T-helper 1 cell treated with Interleukin-12 subunit alpha and Interleukin-12 subunit beta and Interleukin-4 antibody, amounts not matched to agents 30 ng/mL and 1 ng/mL, for 36 hours (primary cell): ENCODE results near the gene KTN1. TPM values are rescaled to one million over a fixed set of nuclear protein-coding genes. Genes with fewer than 3 reads are reported as not detected.

Experiments
- intact Hi-C: fragments of 100-400 bp; cut with micrococcal nuclease; formaldehyde crosslinking; loops from one replicate; pipeline ENCODE4 v1.15.1; 2024
- total RNA-seq: library from RNA; stranded (reverse); gene quantifications from 2 replicates; pipeline ENCODE4 v1.2.3, GENCODE V29; 2022

KTN1 gene
- total RNA-seq, 1 donor from 2014 or later = 106 TPM

- intact Hi-C loops = no loop called here
Observed at GRCh38 chr14:55661029-55661428, 81.0 kb downstream of the KTN1 start.

- intact Hi-C loops = no loop called here
Observed at GRCh38 chr14:55662752-55663151, 82.7 kb downstream of the KTN1 start.

DNA sequence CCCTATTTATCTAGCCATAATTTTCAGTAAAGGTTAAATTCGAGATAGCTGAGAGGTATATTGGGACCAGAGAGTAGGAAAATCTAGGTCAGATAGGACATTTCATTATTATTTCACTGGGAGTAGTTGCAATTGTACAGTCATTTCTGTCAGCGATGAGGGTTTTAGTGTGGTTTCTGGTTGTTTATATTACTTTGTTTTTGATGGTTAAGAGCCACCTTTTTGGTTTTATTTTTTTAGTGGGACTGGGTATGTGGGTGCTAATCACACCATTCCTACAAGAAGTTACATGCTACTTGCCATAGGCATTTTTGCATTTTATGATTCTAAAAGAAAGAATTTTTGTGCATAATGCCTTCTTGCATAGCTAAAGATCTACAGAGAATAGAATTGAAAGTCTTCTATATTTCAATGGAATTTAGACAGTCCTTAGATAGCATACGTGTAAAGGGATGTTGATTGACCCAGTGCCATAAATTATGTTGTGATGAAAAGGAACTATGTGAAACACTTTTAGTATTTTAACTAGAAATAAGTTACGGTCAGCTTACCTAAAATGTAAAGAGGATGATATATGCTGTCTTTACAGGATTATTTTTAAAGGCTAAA lies 85.2 kb downstream of the KTN1 start:
- intact Hi-C loops = no loop called here

- intact Hi-C loops = no loop called here
Observed at GRCh38 chr14:55667801-55668200, 87.8 kb downstream of the KTN1 start.

- intact Hi-C loops = loop anchor here (10.0 kb wide), 1 partner anchor 227 kb away; the partner anchor contains the start of gene TBPL2
Observed at GRCh38 chr14:55671641-55672040, 91.6 kb downstream of the KTN1 start.

- intact Hi-C loops = loop anchor here (10.0 kb wide), 1 partner anchor 228 kb away; the partner anchor contains the start of gene TBPL2
Observed at GRCh38 chr14:55673048-55673447, 93.0 kb downstream of the KTN1 start.

DNA sequence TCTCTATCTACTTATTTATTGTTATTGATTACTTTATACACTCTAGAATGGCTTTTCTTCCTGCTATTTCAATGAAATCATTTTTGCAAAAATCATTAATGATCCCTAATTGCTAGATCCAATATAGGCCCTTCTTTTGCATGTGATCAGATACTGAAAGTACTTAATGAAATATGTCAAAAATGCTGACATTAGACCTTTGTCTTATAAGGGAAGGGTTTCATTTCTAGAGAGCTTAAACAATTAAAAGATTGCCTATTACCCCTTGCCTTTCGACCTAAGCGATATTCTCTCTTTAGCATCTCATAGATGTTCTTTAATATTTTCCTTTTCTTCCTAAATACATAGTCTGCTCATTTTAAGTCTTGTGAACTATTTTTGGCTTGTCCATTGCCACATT lies 101.1 kb downstream of the KTN1 start:
- intact Hi-C loops = no loop called here

GRCh38 chr14:55684956-55685584 lies 105.1 kb downstream of the KTN1 start:
- intact Hi-C loops = no loop called here

GRCh38 chr14:55686713-55687112 lies 106.7 kb downstream of the KTN1 start:
- intact Hi-C loops = no loop called here

- intact Hi-C loops = no loop called here
Observed at GRCh38 chr14:55688566-55688965, 108.6 kb downstream of the KTN1 start.

DNA sequence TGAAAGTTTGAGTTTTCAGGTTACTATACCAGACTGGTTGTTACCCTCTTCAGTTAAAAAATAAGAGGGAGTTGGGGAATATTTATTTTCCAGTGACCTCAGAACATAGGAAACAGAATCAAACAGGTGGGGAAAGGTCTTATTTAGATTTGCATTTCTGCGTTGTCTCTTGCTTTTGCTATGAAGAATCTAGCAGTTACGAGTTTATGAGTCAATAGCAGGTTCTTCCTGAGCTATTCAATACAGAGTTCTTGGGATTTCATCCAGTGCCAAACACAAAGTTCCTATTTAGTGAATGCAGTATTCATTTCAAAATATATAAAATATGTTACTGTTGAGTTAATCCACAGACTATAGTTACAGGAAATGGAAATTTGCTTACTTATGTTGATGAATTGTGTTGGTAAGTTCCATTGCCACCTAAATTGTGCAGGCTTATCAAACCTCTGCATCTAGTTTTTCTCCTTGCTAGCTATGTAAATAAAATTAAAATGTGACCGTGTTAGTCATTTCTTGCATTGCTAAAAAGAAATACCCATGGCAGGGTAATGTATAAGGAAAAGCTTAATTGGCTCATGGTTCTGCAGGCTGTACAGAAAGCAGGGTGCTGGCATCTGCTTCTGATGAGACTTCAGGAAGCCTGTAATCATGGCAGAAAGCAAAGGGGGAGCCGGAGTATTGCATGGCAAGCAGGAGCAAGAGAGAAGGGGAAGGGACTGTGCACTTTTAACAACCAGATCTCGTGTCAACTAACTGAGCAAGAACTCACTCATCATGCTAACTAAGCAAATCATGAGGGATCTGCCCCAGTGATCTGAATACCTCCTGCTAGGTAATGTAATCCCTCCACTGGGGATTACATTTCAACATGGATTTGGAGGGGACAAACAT lies 110.2 kb downstream of the KTN1 start:
- intact Hi-C loops = no loop called here

- intact Hi-C loops = no loop called here
Observed at GRCh38 chr14:55691659-55692058, 111.7 kb downstream of the KTN1 start.

DNA sequence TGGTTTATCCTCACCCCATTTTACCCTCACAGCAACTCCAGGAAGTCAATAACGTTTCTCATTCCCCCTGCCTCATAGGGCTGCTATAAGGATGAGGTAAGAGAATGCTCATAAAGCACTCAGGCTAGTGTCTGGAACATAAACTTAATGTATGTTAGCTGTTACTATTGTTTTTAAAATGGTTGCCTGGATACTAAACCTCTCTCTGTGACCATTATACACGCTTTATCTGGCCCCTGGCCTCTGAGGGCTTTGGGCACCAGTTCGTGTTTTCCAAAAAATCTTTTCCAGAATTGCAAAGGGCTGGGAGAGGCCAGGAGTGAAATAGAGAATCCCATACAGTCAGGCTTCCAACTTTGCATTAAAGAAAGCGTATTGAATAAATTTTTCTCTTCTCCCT lies 113.9 kb downstream of the KTN1 start:
- intact Hi-C loops = no loop called here

- intact Hi-C loops = no loop called here
Observed at GRCh38 chr14:55697414-55697861, 117.4 kb downstream of the KTN1 start.

DNA sequence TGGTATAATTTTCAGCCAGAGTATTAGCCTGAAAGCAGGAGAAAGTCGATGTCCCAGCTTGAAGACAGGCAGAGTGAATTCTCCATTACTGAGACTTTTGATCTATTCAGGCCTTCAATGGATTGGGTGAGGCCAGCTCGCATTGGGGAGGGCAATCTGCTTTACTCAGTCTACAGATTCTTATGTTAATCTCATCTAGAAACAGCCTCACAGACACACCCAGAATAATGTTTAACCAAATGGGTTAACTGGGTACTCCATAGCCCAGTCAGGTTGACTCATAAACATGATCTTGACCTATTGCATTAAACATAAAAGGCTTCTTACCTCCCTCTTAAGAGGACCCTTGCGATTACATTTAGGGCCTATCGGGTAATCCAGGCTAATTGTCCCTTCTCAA lies 118.0 kb downstream of the KTN1 start:
- intact Hi-C loops = no loop called here

- intact Hi-C loops = no loop called here
Observed at GRCh38 chr14:55699131-55700057, 119.4 kb downstream of the KTN1 start.

DNA sequence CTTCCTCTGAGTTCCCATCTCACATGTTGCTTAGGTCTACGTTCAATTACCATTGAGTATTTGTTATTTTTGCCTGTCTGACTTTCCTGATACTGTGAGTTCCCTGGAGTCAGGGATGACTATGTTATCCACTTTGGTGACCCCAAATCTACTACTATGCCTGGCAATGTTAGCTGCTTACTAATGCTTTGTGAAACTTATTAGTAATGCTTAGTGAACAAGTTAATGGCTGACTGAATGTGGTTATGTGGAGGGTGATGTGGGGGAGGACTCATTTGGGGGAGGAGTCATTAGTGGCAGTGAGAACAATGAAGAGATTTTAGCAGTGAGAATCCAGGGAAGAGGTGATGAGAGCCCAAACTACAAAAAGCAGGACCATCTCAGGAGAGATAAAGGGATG lies 121.6 kb downstream of the KTN1 start:
- intact Hi-C loops = no loop called here

DNA sequence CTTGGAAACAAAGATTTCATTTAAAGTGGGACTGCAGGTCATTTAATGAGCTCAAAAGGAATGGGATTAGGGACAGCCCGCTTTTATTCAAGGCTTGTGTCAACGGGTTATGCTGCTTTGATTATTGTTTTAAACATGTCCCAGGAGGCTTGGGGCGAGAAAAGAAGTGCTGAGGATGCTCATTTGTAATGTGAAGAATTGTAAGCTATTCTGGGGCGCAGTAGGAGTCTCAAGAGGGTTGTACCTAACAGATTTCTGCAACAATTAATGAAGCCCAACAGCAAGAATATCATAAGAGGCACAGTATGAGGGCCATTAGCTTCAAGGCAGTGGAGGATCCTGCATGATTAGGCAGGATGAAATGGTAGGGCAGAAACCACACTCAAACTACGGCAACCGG lies 122.5 kb downstream of the KTN1 start:
- intact Hi-C loops = no loop called here

DNA sequence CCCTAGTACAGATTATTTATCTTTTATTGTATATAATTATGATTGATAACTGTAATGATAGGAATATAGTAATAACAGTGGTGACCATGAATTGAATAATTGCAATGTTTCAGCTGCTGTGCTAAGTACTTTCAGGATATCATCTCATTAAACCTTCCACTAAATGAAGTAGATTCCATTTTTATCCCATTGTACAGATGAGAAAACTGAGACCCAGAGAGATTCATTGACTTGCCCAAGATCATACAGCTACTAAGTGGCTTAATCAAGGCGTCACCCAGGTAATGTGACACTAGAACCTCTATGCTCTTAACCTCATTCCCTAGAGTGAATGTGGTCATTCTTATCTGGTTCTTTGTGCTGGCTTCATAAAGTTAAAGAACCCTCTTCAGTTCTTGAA lies 124.6 kb downstream of the KTN1 start:
- intact Hi-C loops = no loop called here

DNA sequence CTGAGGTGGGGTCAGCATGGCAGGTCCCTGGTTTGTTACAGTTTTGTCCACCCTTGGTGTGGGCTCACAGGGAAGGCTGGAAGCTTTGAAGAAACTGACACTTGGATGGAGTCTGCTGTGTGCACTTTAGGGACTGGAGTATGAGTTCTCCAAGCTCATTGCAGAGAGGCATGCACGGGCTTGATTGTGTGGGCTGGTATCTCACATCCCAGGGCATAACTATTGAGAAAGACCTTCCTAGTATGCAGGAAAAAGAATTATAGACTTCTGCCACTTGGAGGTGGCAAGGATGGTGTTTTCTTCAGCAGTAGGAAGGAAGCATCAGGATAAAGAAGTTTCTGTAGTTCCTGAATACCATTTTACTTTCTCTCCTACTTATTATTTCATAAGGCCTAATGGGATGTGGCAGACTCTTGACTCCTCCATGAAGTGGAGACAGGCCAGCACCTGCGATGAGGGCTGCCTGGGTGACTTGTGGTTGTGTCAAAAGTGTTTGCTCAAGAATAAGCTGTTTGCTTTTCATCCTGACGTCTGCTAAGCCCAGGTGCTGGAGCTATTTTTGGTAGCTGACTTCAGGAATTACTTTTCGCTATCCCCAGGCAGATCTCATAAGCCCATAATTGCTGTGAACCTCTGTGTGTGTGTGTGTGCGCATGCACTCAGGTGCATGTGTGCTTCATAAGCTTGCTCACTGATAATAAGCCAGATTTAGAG lies 125.8 kb downstream of the KTN1 start:
- intact Hi-C loops = no loop called here

- intact Hi-C loops = no loop called here
Observed at GRCh38 chr14:55706365-55706684, 126.3 kb downstream of the KTN1 start.
